Measurements from ENCODE around the gene PCBD2.

The PCBD2 gene

DNA sequence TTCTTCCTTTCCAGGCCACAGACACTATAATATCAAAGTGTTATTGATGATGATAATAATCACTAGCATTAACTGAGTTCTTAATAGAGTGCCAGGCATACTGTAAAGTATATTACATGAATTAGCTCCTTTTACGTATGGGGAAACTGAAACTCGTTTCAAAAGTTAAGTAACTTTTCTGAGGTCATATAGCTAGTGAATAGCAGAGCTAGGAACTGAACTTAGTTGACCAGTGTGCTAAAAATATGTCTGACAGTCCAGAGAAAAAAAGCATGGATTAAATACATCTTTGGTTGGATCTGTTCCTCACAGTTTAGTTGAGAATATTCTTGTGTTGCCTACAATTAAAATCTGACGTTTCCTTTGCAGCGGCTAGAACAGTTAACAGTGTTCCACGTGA is 44.4 kb downstream of the PCBD2 start:
- DNase-seq: no peak
- Histone ChIP-seq H3K4me3 (ENCODE audit: insufficient read depth, low read depth, low read length, poor library complexity, severe bottlenecking) (no peak overlapping the region), H3K27ac (ENCODE audit: insufficient read depth, low read length, poor library complexity, severe bottlenecking) (no peak overlapping the region)

DNA sequence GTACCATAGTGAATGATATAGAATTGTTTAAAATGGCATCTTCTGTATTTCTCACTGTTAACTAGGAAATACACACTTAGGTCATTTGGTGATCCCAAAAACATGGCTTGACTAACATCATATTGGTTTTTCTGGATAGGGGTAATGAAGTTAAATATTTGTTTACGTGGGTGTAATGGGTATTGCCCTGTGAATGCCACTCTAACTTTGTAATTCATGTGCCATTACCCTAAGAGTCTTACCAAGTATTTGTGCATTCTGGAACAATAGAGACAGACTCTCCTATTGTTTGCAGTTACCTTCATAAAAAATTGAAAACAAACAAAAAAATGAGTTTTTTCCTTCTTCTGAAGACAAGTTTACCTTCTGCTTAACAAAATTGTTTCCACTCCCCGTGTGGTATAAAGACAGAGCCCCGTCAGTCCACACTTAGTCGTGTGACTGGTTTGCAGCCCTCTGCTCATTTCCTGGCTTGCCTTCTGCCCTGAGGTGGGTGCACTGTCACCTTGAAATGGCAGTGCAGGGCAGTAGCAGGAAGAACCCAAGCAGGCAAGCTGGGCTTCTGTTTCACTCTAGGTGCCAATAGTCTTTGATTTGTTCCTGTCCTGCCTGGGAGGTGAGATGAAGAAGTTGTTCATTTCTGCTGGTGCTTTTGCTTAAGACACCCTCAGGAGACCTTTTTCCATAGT is 53.1 kb downstream of the PCBD2 start:
- Histone ChIP-seq H3K4me1 (ENCODE audit: control insufficient read depth, insufficient read depth, low read length, poor library complexity, severe bottlenecking) (no peaks in the 10 kb centered on the region), H3K27me3 (replicated peaks; ENCODE audit: control insufficient read depth, insufficient read depth, low read length, poor library complexity, severe bottlenecking) (no peaks in the 10 kb centered on the region), H3K36me3 (ENCODE audit: control insufficient read depth, insufficient read depth, low read length) (no peaks in the 10 kb centered on the region), H3K27ac (ENCODE audit: insufficient read depth, low read length, poor library complexity, severe bottlenecking) (no peak overlapping the region), H3K4me3 (ENCODE audit: insufficient read depth, low read depth, low read length, poor library complexity, severe bottlenecking) (no peak overlapping the region), H3K9me3 (ENCODE audit: control insufficient read depth, low read length) (no peaks in the 10 kb centered on the region)
- no peak for DNase-seq

More for the DNA sequence above, 44.4 kb downstream of the PCBD2 start:
- no peaks in the 10 kb centered on the region for H3K36me3 ChIP-seq (ENCODE audit: control insufficient read depth, insufficient read depth, low read length)
- no peaks in the 10 kb centered on the region for H3K27me3 ChIP-seq (replicated peaks; ENCODE audit: control insufficient read depth, insufficient read depth, low read length, poor library complexity, severe bottlenecking)
- H3K4me1 ChIP-seq (ENCODE audit: control insufficient read depth, insufficient read depth, low read length, poor library complexity, severe bottlenecking): no peaks in the 10 kb centered on the region
- H3K9me3 ChIP-seq (ENCODE audit: control insufficient read depth, low read length): no peaks in the 10 kb centered on the region

DNA sequence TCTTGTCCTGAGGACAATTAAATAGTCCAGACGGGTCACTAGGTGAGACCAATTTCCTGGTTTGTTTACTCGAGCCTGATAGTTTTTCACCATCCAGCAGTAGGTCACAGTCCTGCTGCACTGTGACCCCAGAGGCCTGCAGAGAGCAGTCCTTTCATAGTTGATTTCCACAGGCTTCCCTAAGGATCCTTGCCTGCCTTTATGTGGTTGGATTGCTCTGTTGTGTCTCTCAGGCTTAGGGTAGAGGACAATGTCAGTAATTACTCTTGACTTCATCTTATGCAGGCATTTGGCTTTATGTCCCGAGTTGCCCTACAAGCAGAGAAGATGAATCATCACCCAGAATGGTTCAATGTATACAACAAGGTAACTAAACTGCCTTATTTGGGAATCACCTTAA is 53.8 kb downstream of the PCBD2 start:
- Histone ChIP-seq H3K27me3 (replicated peaks; ENCODE audit: control insufficient read depth, insufficient read depth, low read length, poor library complexity, severe bottlenecking) (no peaks in the 10 kb centered on the region), H3K27ac (ENCODE audit: insufficient read depth, low read length, poor library complexity, severe bottlenecking) (no peak overlapping the region), H3K4me1 (ENCODE audit: control insufficient read depth, insufficient read depth, low read length, poor library complexity, severe bottlenecking) (no peaks in the 10 kb centered on the region), H3K9me3 (ENCODE audit: control insufficient read depth, low read length) (no peaks in the 10 kb centered on the region), H3K36me3 (ENCODE audit: control insufficient read depth, insufficient read depth, low read length) (no peaks in the 10 kb centered on the region), H3K4me3 (ENCODE audit: insufficient read depth, low read depth, low read length, poor library complexity, severe bottlenecking) (no peak overlapping the region)
- no peak for DNase-seq

DNA sequence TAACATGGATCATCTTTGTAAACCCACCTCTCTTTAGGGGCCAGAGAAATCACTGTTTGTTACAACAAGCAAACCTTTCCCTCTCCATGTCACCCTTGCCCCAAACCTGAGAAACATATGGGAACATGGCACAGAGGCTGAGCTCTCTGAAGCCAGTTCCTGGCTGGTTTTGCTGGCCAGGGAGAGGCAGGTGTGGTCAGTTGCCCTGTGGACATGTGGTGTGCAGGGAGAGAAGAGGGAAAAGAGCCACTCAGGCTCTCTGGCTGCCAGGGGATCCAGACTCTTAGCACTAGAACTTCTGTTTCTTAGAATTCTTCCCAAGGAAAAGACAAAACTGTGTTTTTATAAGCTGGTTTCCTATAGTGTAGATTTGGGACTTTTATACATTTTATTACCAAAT is 58.2 kb downstream of the PCBD2 start:
- Histone ChIP-seq H3K4me3 (ENCODE audit: insufficient read depth, low read depth, low read length, poor library complexity, severe bottlenecking) (no peak overlapping the region), H3K9me3 (ENCODE audit: control insufficient read depth, low read length) (no peaks in the 10 kb centered on the region), H3K27ac (ENCODE audit: insufficient read depth, low read length, poor library complexity, severe bottlenecking) (no peak overlapping the region), H3K36me3 (ENCODE audit: control insufficient read depth, insufficient read depth, low read length) (no peaks in the 10 kb centered on the region), H3K27me3 (replicated peaks; ENCODE audit: control insufficient read depth, insufficient read depth, low read length, poor library complexity, severe bottlenecking) (no peaks in the 10 kb centered on the region), H3K4me1 (ENCODE audit: control insufficient read depth, insufficient read depth, low read length, poor library complexity, severe bottlenecking) (peaks cover 7% of the 10 kb centered on the region)
- no peak for DNase-seq

DNA sequence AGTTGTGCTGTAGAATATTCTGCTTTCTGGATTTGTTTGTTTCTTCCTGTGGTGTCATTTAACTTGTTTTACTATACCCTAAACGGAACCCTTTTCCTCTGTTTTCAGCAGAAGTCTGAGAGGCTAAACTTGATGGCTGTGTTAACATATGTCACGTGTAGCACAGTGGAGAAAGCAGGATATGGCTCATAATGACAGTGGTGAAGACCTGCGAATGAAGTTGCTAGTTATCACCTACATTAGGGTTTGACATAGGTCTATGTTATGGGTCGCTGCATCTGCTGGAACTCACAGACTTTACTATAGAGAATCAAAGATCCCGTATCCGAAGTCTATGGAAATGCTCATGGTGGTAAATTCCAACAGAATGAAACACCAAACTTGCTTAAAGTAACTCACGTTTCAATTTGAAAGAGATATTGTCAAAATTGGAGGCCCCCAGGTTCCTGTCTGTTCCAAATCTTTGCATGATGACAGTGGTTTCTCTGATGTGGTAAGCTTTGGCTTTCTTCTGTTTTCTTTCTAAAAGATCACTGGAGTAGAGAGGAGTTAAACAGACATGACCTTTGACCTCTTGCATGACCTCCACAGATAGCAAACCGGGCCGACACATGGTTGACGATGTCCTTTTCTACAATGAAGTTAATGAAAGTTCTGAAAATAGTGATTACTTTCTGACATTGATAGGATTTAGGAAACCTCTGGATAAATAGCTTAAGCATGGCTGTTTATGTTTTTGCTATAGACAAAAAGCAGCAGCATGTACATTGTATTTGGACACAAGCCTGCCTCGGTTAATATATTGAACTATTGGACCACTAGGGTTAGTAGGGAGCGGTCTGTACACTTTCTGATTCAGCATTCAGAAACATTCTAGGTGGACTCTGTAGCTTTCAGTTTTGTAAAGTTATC is 59.7 kb downstream of the PCBD2 start:
- peaks cover 7% of the 10 kb centered on the region for H3K4me1 ChIP-seq (ENCODE audit: control insufficient read depth, insufficient read depth, low read length, poor library complexity, severe bottlenecking)
- H3K27ac ChIP-seq (ENCODE audit: insufficient read depth, low read length, poor library complexity, severe bottlenecking): no peak overlapping the region
- no peak overlapping the region for H3K4me3 ChIP-seq (ENCODE audit: insufficient read depth, low read depth, low read length, poor library complexity, severe bottlenecking)
- H3K27me3 ChIP-seq (replicated peaks; ENCODE audit: control insufficient read depth, insufficient read depth, low read length, poor library complexity, severe bottlenecking): no peaks in the 10 kb centered on the region
- H3K36me3 ChIP-seq (ENCODE audit: control insufficient read depth, insufficient read depth, low read length): no peaks in the 10 kb centered on the region
- no peak for DNase-seq
- no peaks in the 10 kb centered on the region for H3K9me3 ChIP-seq (ENCODE audit: control insufficient read depth, low read length)

DNA sequence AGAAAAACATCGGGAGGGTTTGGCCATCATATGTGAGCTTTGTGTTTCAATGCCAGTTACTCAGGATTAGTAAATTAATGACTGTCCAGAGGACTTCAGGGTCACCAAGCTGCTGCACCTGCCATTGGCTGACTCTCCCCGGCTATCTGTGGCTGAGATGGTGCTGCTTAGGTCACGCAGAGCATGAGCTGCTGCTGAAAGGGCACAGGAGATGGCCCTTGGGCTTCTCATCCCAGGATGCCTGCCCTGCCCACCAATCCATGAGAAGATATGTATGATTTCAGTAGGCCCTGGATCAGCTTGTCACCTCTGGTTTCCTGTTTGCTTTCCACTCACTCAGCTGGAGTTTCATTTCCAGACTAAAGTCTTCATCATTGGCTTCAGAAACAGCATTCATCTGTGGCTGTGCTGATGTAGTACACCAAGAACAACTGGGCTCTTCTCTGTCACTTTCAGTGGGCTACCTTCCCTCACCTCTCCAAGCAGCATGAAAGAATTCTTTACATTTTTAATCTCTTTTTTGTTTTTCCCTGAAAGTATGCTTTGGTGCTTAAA is 60.4 kb downstream of the PCBD2 start:
- no peak for DNase-seq
- no peak overlapping the region for H3K4me3 ChIP-seq (ENCODE audit: insufficient read depth, low read depth, low read length, poor library complexity, severe bottlenecking)
- H3K9me3 ChIP-seq (ENCODE audit: control insufficient read depth, low read length): no peaks in the 10 kb centered on the region
- H3K36me3 ChIP-seq (ENCODE audit: control insufficient read depth, insufficient read depth, low read length): no peaks in the 10 kb centered on the region
- H3K27ac ChIP-seq (ENCODE audit: insufficient read depth, low read length, poor library complexity, severe bottlenecking): no peak overlapping the region
- H3K4me1 ChIP-seq (ENCODE audit: control insufficient read depth, insufficient read depth, low read length, poor library complexity, severe bottlenecking): peaks cover 7% of the 10 kb centered on the region
- H3K27me3 ChIP-seq (replicated peaks; ENCODE audit: control insufficient read depth, insufficient read depth, low read length, poor library complexity, severe bottlenecking): no peaks in the 10 kb centered on the region

DNA sequence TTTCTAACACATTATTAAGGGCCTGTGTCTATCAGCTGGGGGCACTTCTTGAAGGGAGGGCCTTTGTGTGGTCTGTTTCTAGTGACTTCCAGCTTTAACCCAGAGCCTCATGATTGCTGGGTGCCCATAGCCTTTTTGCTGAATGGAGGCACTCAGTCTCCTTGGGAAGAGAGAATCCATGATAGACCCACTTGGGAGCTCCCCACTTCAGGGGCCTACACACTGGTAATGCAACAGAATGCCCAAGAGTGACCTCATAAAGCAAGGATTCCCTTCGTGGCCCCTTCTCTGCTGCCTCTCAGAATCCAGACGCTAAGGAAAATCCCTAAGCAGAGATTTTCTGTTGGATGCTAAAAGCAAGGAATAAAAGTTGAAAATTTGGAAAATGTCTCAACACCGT is 62.7 kb downstream of the PCBD2 start, which contains the start of gene CATSPER3:
Gene CATSPER3, plus strand, starts transcription at position 301 of the 400 bp plus-strand sequence. Its CDS starts 85 bp downstream, at position 386.
- H3K4me3 ChIP-seq (ENCODE audit: insufficient read depth, low read depth, low read length, poor library complexity, severe bottlenecking): no peak within 1 kb of the TSS
- no peaks in the 10 kb centered on the region for H3K36me3 ChIP-seq (ENCODE audit: control insufficient read depth, insufficient read depth, low read length)
- no peak within 1 kb of the TSS for H3K27ac ChIP-seq (ENCODE audit: insufficient read depth, low read length, poor library complexity, severe bottlenecking)
- peaks cover 7% of the 10 kb centered on the region for H3K4me1 ChIP-seq (ENCODE audit: control insufficient read depth, insufficient read depth, low read length, poor library complexity, severe bottlenecking)
- DNase-seq: no peak
- H3K27me3 ChIP-seq (replicated peaks; ENCODE audit: control insufficient read depth, insufficient read depth, low read length, poor library complexity, severe bottlenecking): no peaks in the 10 kb centered on the region
- H3K9me3 ChIP-seq (ENCODE audit: control insufficient read depth, low read length): no peaks in the 10 kb centered on the region

DNA sequence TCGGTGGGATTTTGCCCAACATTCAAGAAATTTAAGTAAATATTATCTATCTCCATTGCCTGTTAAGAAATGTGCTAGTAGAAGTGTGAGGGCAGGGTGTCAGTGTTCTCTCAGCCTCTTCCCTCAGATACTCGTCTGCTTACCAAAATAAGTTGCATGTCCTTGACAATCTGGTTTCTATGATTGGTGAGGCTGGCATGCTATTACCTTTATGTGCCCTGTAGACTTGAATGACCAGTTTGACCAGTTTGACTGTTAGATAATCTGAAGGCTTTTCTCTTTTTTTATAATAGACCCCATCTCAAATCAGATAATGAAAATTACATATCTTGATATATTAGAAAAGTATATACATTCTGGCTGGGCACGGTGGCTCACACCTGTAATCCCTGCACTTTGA is 63.1 kb downstream of the PCBD2 start:
- H3K36me3 ChIP-seq (ENCODE audit: control insufficient read depth, insufficient read depth, low read length): no peaks in the 10 kb centered on the region
- peaks cover 7% of the 10 kb centered on the region for H3K4me1 ChIP-seq (ENCODE audit: control insufficient read depth, insufficient read depth, low read length, poor library complexity, severe bottlenecking)
- DNase-seq: no peak
- H3K27me3 ChIP-seq (replicated peaks; ENCODE audit: control insufficient read depth, insufficient read depth, low read length, poor library complexity, severe bottlenecking): no peaks in the 10 kb centered on the region
- no peaks in the 10 kb centered on the region for H3K9me3 ChIP-seq (ENCODE audit: control insufficient read depth, low read length)
- H3K4me3 ChIP-seq (ENCODE audit: insufficient read depth, low read depth, low read length, poor library complexity, severe bottlenecking): no peak overlapping the region
- no peak overlapping the region for H3K27ac ChIP-seq (ENCODE audit: insufficient read depth, low read length, poor library complexity, severe bottlenecking)

DNA sequence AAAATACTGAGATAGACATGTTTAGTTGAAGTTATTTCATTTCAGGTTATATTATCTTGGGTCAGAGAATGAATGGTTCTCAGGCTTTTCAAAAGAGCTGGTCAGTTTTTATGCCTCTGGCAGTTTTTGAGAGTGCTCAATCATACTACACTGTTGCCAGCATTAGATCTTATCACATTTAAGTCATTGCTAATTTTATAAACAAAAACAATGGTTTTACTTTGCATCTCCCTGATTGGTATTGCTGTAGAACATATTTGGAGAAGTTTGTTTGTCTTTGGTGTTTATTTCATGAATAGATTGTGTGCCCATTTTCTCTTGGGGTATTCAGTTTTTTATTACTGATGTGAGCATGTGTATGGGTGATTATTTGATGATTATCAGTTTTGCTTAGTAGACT is 64.2 kb downstream of the PCBD2 start:
- H3K27ac ChIP-seq (ENCODE audit: insufficient read depth, low read length, poor library complexity, severe bottlenecking): no peak overlapping the region
- H3K36me3 ChIP-seq (ENCODE audit: control insufficient read depth, insufficient read depth, low read length): no peaks in the 10 kb centered on the region
- no peaks in the 10 kb centered on the region for H3K9me3 ChIP-seq (ENCODE audit: control insufficient read depth, low read length)
- H3K4me3 ChIP-seq (ENCODE audit: insufficient read depth, low read depth, low read length, poor library complexity, severe bottlenecking): no peak overlapping the region
- DNase-seq: no peak
- H3K27me3 ChIP-seq (replicated peaks; ENCODE audit: control insufficient read depth, insufficient read depth, low read length, poor library complexity, severe bottlenecking): no peaks in the 10 kb centered on the region
- H3K4me1 ChIP-seq (ENCODE audit: control insufficient read depth, insufficient read depth, low read length, poor library complexity, severe bottlenecking): peaks cover 4% of the 10 kb centered on the region

Measured in effector memory CD4-positive, alpha-beta T cell (primary cell).